H1 (cell line): ENCODE measurements around the gene TCFL5. TPM values are rescaled to one million over a fixed set of nuclear protein-coding genes. Genes with fewer than 3 reads are reported as not detected.

Experiments used
- CTCF ChIA-PET: fragments of 300-600 bp; sonication (Branson Sonifier 250); formaldehyde crosslinking; loops from one replicate; lab custom pipeline; 2021; ENCODE audit not compliant: partially characterized antibody; lab: Charles Lee
- POLR2A ChIA-PET: fragments of 300-600 bp; sonication (Branson Sonifier 250); formaldehyde crosslinking; loops from one replicate; lab custom pipeline; 2021; ENCODE audit warnings: inconsistent platforms; ENCODE audit not compliant: partially characterized antibody; lab: Charles Lee
- DNase-seq, 2 experiments: peaks; one replicate each; pipeline versions ENCODE4 v3.0.0 to v3.0.0-alpha.2; 2010 to 2022; ENCODE audit warnings: low spot score in 2 of 2, low read depth in 1 of 2, mixed read lengths in 1 of 2
- FAIRE-seq: peaks from 2 replicates; lab custom pipeline; 2011; peaks lifted over from hg19 to GRCh38; lab: Jason Lieb, UNC
- H2AFZ ChIP-seq: 2 replicates; pipeline ENCODE4 v1.8.1; 2012; ENCODE audit warnings: low read length, inconsistent platforms
- H2AK5ac ChIP-seq: 2 replicates; pipeline ENCODE4 v1.6.1; 2013; ENCODE audit warnings: low read depth, low read length
- H2BK120ac ChIP-seq: replicated peaks from 2 replicates; pipeline ENCODE3; 2013; ENCODE audit warnings: low read depth, low read length, inconsistent platforms
- H2BK12ac ChIP-seq: 2 replicates; pipeline ENCODE4 v1.6.1; 2013; ENCODE audit warnings: low read depth, low read length
- H2BK15ac ChIP-seq: 2 replicates; pipeline ENCODE4 v1.6.1; 2013; ENCODE audit warnings: low read length
- H2BK20ac ChIP-seq: 2 replicates; pipeline ENCODE4 v1.6.1; 2013; ENCODE audit warnings: low read length
- H2BK5ac ChIP-seq: 2 replicates; pipeline ENCODE4 v1.6.1; 2013; ENCODE audit warnings: low read depth, low read length
- H3K14ac ChIP-seq: 2 replicates; pipeline ENCODE4 v1.6.1; 2013; ENCODE audit warnings: inconsistent platforms; ENCODE audit not compliant: insufficient read length
- H3K18ac ChIP-seq: 2 replicates; pipeline ENCODE4 v1.6.1; 2013; ENCODE audit warnings: low read length; ENCODE audit errors: extremely low read depth
- H3K23ac ChIP-seq: 2 replicates; pipeline ENCODE4 v1.6.1; 2013; ENCODE audit warnings: inconsistent platforms; ENCODE audit not compliant: insufficient read length
- H3K23me2 ChIP-seq: 2 replicates; pipeline ENCODE4 v1.6.1; 2013; ENCODE audit warnings: low read depth, low read length
- H3K27ac ChIP-seq: 2 replicates; pipeline ENCODE4 v1.6.1; 2011; ENCODE audit warnings: low read depth, low read length, inconsistent platforms
- H3K27me3 ChIP-seq, 4 experiments: replicated peaks in 1 of 4; 1 replicate in 1 of 4; 2 replicates in 3 of 4; pipeline versions ENCODE4 v1.6.1 to v1.8.1; 2011 to 2013; ENCODE audit warnings: low read length in 3 of 4, mild to moderate bottlenecking in 3 of 4, inconsistent platforms in 2 of 4, mixed read lengths in 2 of 4, moderate library complexity in 1 of 4; ENCODE audit not compliant: control insufficient read depth in 3 of 4, insufficient read depth in 3 of 4; ENCODE audit errors: extremely low read depth in 1 of 4
- H3K36me3 ChIP-seq, 4 experiments: 2 replicates each; pipeline versions ENCODE4 v1.6.1 to v1.8.1; 2011 to 2013; ENCODE audit warnings: mild to moderate bottlenecking in 4 of 4, low read length in 3 of 4, moderate library complexity in 2 of 4, control low read depth in 1 of 4, inconsistent platforms in 1 of 4; ENCODE audit not compliant: insufficient read depth in 4 of 4, control insufficient read depth in 2 of 4
- H3K4ac ChIP-seq: replicated peaks from 2 replicates; pipeline ENCODE3; 2013; ENCODE audit warnings: low read length, low read depth, mixed read lengths, inconsistent platforms; ENCODE audit not compliant: insufficient read length
- H3K4me1 ChIP-seq, 4 experiments: replicated peaks in 1 of 4; 1 replicate in 1 of 4; 2 replicates in 3 of 4; pipeline versions ENCODE4 v1.6.1 to v1.8.1; 2011 to 2013; ENCODE audit warnings: low read length in 3 of 4, inconsistent platforms in 2 of 4, mixed read lengths in 1 of 4; ENCODE audit not compliant: insufficient read depth in 4 of 4, control insufficient read depth in 3 of 4
- H3K4me2 ChIP-seq, 2 experiments: 2 replicates each; pipeline versions ENCODE4 v1.6.1 to v1.8.1; 2011 to 2013; ENCODE audit warnings: low read depth in 2 of 2, low read length in 2 of 2, control low read depth in 1 of 2, inconsistent platforms in 1 of 2, mild to moderate bottlenecking in 1 of 2; ENCODE audit not compliant: insufficient read depth in 1 of 2
- H3K4me3 ChIP-seq, 4 experiments: fragments of 200-600, 300-600 bp in 1 of 4; sonication (generic), shearing (Covaris generic), sonication (Bioruptor Twin) in 1 of 4; 2 replicates each; pipeline versions ENCODE4 v1.5.1 to v1.8.1; 2011 to 2016; ENCODE audit warnings: low read length in 4 of 4, low read depth in 3 of 4, control low read depth in 2 of 4, inconsistent platforms in 2 of 4, mild to moderate bottlenecking in 2 of 4, mixed read lengths in 1 of 4, moderate library complexity in 1 of 4; ENCODE audit not compliant: insufficient read depth in 2 of 4; ENCODE audit errors: extremely low read depth in 1 of 4
- H3K56ac ChIP-seq: replicated peaks from 2 replicates; pipeline ENCODE3; 2013; ENCODE audit warnings: low read depth, mild to moderate bottlenecking, mixed read lengths, low read length, inconsistent platforms; ENCODE audit not compliant: insufficient read length
- H3K79me1 ChIP-seq: 2 replicates; pipeline ENCODE4 v1.6.1; 2013; ENCODE audit warnings: low read depth, low read length, control low read depth
- H3K79me2 ChIP-seq, 2 experiments: 2 replicates each; pipeline versions ENCODE4 v1.6.1 to v1.8.1; 2012 to 2013; ENCODE audit warnings: low read length in 2 of 2, mild to moderate bottlenecking in 2 of 2, inconsistent platforms in 1 of 2; ENCODE audit not compliant: insufficient read depth in 2 of 2, control insufficient read depth in 1 of 2
- H3K9ac ChIP-seq, 4 experiments: replicated peaks in 1 of 4; 1 replicate in 1 of 4; 2 replicates in 3 of 4; pipeline versions ENCODE4 v1.6.1 to v1.8.1; 2011 to 2013; ENCODE audit warnings: low read depth in 3 of 4, low read length in 3 of 4, control low read depth in 2 of 4, mild to moderate bottlenecking in 2 of 4, moderate library complexity in 2 of 4, inconsistent platforms in 1 of 4; ENCODE audit errors: extremely low read depth in 1 of 4
- H3K9me3 ChIP-seq, 2 experiments: 2 replicates each; pipeline versions ENCODE4 v1.6.1 to v1.8.1; 2012 to 2013; ENCODE audit warnings: mild to moderate bottlenecking in 2 of 2, moderate library complexity in 2 of 2, control low read depth in 1 of 2, inconsistent platforms in 1 of 2, low read depth in 1 of 2, low read length in 1 of 2, mixed read lengths in 1 of 2; ENCODE audit not compliant: insufficient read depth in 2 of 2
- H4K20me1 ChIP-seq, 2 experiments: replicated peaks in 1 of 2; 2 replicates each; pipeline versions ENCODE3 to v1.8.1; 2011 to 2013; ENCODE audit warnings: inconsistent platforms in 2 of 2, low read length in 2 of 2, mild to moderate bottlenecking in 1 of 2; ENCODE audit not compliant: insufficient read depth in 2 of 2, control insufficient read depth in 1 of 2
- H4K5ac ChIP-seq: 2 replicates; pipeline ENCODE4 v1.6.1; 2013; ENCODE audit warnings: low read length, low read depth, mixed read lengths, inconsistent platforms; ENCODE audit not compliant: insufficient read length
- H4K8ac ChIP-seq: 2 replicates; pipeline ENCODE4 v1.8.0; 2013; ENCODE audit warnings: mild to moderate bottlenecking, moderate library complexity, low read length, inconsistent platforms; ENCODE audit not compliant: insufficient read depth; ENCODE audit errors: extremely low read depth
- H4K91ac ChIP-seq: replicated peaks from 2 replicates; pipeline ENCODE3; 2013; ENCODE audit warnings: low read length, mixed read lengths, inconsistent platforms; ENCODE audit not compliant: insufficient read length
- ASH2L ChIP-seq: fragments of 200-600, 300-600 bp; sonication (generic); IDR thresholded peaks from one replicate; pipeline ENCODE4 v1.7.1; 2017; ENCODE audit warnings: low read length
- JUND ChIP-seq: IDR thresholded peaks from 2 replicates; pipeline ENCODE4 v1.6.1; 2011; ENCODE audit warnings: mild to moderate bottlenecking, improper control_type of control experiment, low read length
- RNF2 ChIP-seq: fragments of 200-900, 300-1000 bp; sonication (generic); IDR thresholded peaks from 2 replicates; pipeline ENCODE4 v1.7.1; 2016; ENCODE audit warnings: borderline replicate concordance, low read depth, mild to moderate bottlenecking, antibody characterized with exemption, low read length; ENCODE audit not compliant: poor library complexity, severe bottlenecking; ENCODE audit errors: missing control alignments
- SAP30 ChIP-seq: fragments of 300-600 bp; sonication (generic); IDR thresholded peaks from 2 replicates; pipeline ENCODE4 v1.7.1; 2012; ENCODE audit warnings: low read length, moderate library complexity, mild to moderate bottlenecking, inconsistent platforms; ENCODE audit not compliant: insufficient read depth, insufficient replicate concordance
- SRF ChIP-seq: IDR thresholded peaks from 2 replicates; pipeline ENCODE4 v1.6.1; 2011; ENCODE audit warnings: mild to moderate bottlenecking, low read depth, low read length, moderate library complexity
- TCF12 ChIP-seq: IDR thresholded peaks from 2 replicates; pipeline ENCODE4 v1.6.1; 2011; ENCODE audit warnings: low read depth, mild to moderate bottlenecking, low read length
- ZNF274 ChIP-seq: IDR thresholded peaks from 2 replicates; pipeline ENCODE4 v1.7.0; 2012; ENCODE audit warnings: low read length, borderline replicate concordance; ENCODE audit errors: extremely low read depth
- WGBS, 2 experiments: shearing (Covaris generic) in 1 of 2; methylation state at CpG; one replicate each; pipeline versions ENCODE4 v1.1.6 to v1.1.7; 2013 to 2015; ENCODE audit warnings: low lambda C conversion rate in 2 of 2, mixed read lengths in 2 of 2, inconsistent platforms in 1 of 2, low coverage in 1 of 2, missing lambda C conversion rate in 1 of 2; ENCODE audit not compliant: insufficient replicate concordance in 2 of 2, insufficient coverage in 1 of 2, insufficient read length in 1 of 2; ENCODE audit errors: extremely low coverage in 1 of 2, missing lambda C conversion rate in 1 of 2; 5-methylcytosine and 5-hydroxymethylcytosine counted together
- polyA plus RNA-seq, 7 experiments: library from polyadenylated mRNA; depleted of rRNA in 3 of 7; stranded (reverse) in 5 of 7; unstranded in 2 of 7; fragments of >200 nt in 5 of 7; fragments of 200-250 nt in 2 of 7; gene quantifications; 1 replicate in 5 of 7; 2 replicates in 1 of 7; 4 replicates in 1 of 7; pipeline versions ENCODE4 v1.2.1 to v1.2.3, GENCODE V29; 2011 to 2013; ENCODE audit warnings: missing spikeins in 2 of 7, mixed read lengths in 2 of 7
- total RNA-seq: library from RNA; stranded (reverse); fragmentation: NEBNext Ultra II Directional; extraction: Animal tissue kit (Norgen Biotek cat#: 25700); gene quantifications from 2 replicates; pipeline ENCODE4 v1.2.1, GENCODE V29; 2021

TCFL5 gene
- total and polyA plus RNA-seq, 2 of the 8 experiments (the other 6 are each of a cell fraction or from before 2014, with no cell fraction given) = 6.2 to 15.0 TPM

DNA sequence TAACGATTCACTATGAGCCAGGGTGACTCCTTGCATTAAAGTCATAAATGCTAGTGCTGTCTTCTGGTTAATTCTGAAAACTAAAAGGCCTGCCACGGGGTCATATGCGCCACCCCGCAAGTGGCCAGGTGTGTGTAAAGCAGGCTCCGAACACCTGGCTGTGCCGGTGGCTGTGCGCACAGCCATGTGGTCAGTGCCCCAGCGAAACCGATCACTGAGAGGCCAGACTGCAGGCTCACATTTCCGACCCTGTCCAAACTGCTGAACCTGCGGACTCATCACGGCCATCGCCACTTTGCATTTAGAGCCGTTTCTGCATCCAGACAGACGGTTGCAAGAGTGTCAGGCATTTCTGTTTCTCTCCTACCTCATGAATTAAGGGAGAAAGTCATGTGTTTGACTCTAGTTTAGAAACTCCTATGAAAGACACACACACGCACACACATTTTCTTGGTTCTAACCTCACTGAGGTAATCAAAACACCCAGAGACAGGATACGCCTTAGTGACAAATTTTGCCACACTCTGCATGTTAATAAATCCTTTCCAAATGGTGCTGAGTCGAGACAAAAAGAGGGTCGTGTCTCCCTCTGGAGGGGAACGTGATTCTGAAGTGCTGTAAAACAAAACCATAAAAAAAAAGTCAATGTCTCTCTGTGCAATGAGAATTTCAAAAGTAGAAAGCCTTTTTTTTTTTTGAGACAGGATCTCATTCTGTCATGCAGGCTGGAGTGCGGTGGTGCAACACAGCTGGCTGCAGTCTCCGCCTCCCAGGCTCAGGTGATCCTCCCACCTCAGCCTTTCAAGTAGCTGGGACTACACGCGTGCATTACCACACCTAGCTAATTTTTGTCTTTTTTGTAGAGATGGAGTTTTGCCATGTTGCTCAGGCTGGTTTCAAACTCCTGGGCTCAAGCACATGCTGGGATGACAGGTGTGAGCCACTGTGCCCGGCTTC is 31.0 kb upstream of the TCFL5 start:
- no peak overlapping the region for H3K4me2 ChIP-seq
- H2BK5ac ChIP-seq = no peak overlapping the region
- H2AFZ ChIP-seq = no peak overlapping the region
- no peak overlapping the region for H2BK15ac ChIP-seq
- no peak overlapping the region for H2AK5ac ChIP-seq
- no peaks in the 10 kb centered on the region for H3K27me3 ChIP-seq
- no peak overlapping the region for H3K9ac ChIP-seq
- H3K4me3 ChIP-seq = no peak overlapping the region
- H3K4me1 ChIP-seq = no peaks in the 10 kb centered on the region
- 93% methylated on average over 25 of the region's 25 CpGs; no CpG with 5 or more reads in 1 of the 2 experiments for WGBS, 2 experiments
- FAIRE-seq (no peak), DNase-seq (no peak)
- no peak overlapping the region for H4K91ac ChIP-seq
- H3K9me3 ChIP-seq = peaks cover 0 to 3% of the 10 kb centered on the region in 2 experiments; a peak in 1 of 4 replicates
- no peaks in the 10 kb centered on the region for H3K23me2 ChIP-seq
- H3K14ac ChIP-seq = no peak overlapping the region
- no peaks in the 10 kb centered on the region for H3K79me2 ChIP-seq
- H2BK120ac ChIP-seq = no peak overlapping the region
- no peak overlapping the region for H3K27ac ChIP-seq
- H3K4ac ChIP-seq = no peak overlapping the region
- H3K36me3 ChIP-seq = peaks cover 62 to 81% (median 75%) of the 10 kb centered on the region in 4 experiments
- H4K20me1 ChIP-seq = peaks cover 4 to 6% of the 10 kb centered on the region in 2 experiments
- no peak overlapping the region for H3K56ac ChIP-seq
- H3K23ac ChIP-seq = no peak overlapping the region
- TF ChIP-seq SRF = no peak
- no peak for TF ChIP-seq TCF12
- TF ChIP-seq ZNF274 = no peak
- TF ChIP-seq RNF2 = no peak
- no peak for TF ChIP-seq ASH2L
- TF ChIP-seq JUND = no peak
- no peak for TF ChIP-seq SAP30
- TF ChIP-seq, all 59 proteins: peak for 0
- H2BK20ac ChIP-seq = no peak overlapping the region
- H3K18ac ChIP-seq = no peak overlapping the region
- H3K79me1 ChIP-seq = no peaks in the 10 kb centered on the region
- CTCF ChIA-PET = interaction anchor here (0.7 to 6.4 kb wide), 11 partner anchors 7 to 244 kb away, joined by 3 to 56 read pairs (median 4); no protein-coding TSS in a partner anchor
- H2BK12ac ChIP-seq = no peak overlapping the region
- H4K8ac ChIP-seq = no peak overlapping the region
- no peak overlapping the region for H4K5ac ChIP-seq
- POLR2A ChIA-PET = interaction anchor here (1.8 to 8.5 kb wide), 2 partner anchors 7 to 11 kb away, joined by 5 to 88 read pairs; no protein-coding TSS in a partner anchor
